Neural cell (in vitro differentiated cells): ENCODE results near the gene KRT9.

Experiments used
- EP300 ChIP-seq: fragments of 450-650 bp; conservative IDR thresholded peaks from 2 replicates; pipeline ENCODE4 v1.6.1; 2014; ENCODE audit warnings: antibody characterized with exemption, mild to moderate bottlenecking, moderate library complexity; ENCODE audit not compliant: poor library complexity, severe bottlenecking
- EZH2 ChIP-seq: fragments of 200-600, 300-800 bp; shearing (Covaris generic), sonication (generic); IDR thresholded peaks from 2 replicates; pipeline ENCODE4 v1.6.1; 2014; ENCODE audit warnings: antibody characterized with exemption, low read length, borderline replicate concordance, mild to moderate bottlenecking; ENCODE audit not compliant: insufficient read depth, poor library complexity, severe bottlenecking
- TAF1 ChIP-seq: IDR thresholded peaks from 2 replicates; pipeline ENCODE4 v1.6.1; 2012; ENCODE audit warnings: low read depth
- TF ChIP-seq, protein P1 (sequence below): fragments of 450-650 bp; IDR thresholded peaks from 2 replicates; pipeline ENCODE4 v1.5.1; 2014; ENCODE audit warnings: antibody characterized with exemption, mild to moderate bottlenecking, moderate library complexity; ENCODE audit not compliant: poor library complexity, severe bottlenecking

- TF ChIP-seq TAF1 (no peak), EZH2 (no peak), EP300 (no peak)
- TF ChIP-seq, protein P1, sequence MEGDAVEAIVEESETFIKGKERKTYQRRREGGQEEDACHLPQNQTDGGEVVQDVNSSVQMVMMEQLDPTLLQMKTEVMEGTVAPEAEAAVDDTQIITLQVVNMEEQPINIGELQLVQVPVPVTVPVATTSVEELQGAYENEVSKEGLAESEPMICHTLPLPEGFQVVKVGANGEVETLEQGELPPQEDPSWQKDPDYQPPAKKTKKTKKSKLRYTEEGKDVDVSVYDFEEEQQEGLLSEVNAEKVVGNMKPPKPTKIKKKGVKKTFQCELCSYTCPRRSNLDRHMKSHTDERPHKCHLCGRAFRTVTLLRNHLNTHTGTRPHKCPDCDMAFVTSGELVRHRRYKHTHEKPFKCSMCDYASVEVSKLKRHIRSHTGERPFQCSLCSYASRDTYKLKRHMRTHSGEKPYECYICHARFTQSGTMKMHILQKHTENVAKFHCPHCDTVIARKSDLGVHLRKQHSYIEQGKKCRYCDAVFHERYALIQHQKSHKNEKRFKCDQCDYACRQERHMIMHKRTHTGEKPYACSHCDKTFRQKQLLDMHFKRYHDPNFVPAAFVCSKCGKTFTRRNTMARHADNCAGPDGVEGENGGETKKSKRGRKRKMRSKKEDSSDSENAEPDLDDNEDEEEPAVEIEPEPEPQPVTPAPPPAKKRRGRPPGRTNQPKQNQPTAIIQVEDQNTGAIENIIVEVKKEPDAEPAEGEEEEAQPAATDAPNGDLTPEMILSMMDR: no peak
Observed at GRCh38 chr17:41521574-41522261, 50.1 kb downstream of the KRT9 start.
